GM18498 (cell line): ENCODE results near the gene TNP2.

ENCODE experiments used
- ATAC-seq: cut with Tn5 transposase; IDR thresholded peaks from one replicate; pipeline ENCODE4 v1.9.1; 2021; ENCODE audit warnings: mild to moderate bottlenecking, moderate library complexity; ENCODE audit not compliant: unreplicated experiment

Gene TNP2

DNA sequence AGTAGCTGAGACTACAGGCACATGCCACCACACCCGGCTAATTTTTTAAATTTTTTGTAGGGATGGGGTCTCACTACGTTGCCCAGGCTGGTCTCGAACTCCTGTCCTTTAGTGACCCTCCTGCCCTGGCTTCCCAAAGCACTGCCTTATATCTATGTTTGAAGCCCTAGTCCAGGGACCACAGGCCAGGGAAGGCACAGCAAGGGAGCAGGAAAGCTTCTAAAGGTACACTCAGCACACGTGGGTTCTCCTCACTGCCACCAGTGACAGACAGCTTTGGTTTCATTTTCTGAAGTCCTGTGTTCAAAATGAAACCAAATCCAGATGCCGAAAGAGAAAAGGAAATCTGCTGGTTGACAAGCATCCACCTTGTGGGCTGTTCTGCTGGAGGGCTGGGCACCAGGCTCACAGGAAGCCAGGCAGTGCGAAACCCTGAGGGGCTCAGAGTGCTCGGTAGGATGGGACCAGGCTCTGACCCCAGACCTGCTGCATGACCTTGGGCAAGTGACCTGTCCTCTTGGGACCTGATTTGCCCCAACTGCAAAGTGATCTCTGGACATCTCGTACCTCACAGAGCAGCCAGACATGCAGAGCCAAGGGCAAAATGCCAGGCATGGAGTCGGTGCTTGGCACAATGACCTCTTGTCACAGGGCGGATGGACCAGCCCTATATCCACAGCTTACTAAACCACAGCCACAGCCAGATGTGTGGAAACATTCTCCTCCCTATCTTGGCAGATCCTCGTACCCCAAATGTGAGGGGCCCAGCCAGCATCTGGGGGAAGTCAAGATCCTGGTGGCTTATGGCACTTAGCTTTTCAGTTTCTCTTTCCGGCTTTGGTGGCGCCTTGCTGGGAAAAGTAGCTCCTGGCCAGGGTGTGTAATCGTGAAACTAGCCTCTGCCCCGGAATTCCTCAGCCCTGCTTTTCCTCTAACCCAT lies 10.3 kb downstream of the TNP2 start:
- no peak for ATAC-seq

DNA sequence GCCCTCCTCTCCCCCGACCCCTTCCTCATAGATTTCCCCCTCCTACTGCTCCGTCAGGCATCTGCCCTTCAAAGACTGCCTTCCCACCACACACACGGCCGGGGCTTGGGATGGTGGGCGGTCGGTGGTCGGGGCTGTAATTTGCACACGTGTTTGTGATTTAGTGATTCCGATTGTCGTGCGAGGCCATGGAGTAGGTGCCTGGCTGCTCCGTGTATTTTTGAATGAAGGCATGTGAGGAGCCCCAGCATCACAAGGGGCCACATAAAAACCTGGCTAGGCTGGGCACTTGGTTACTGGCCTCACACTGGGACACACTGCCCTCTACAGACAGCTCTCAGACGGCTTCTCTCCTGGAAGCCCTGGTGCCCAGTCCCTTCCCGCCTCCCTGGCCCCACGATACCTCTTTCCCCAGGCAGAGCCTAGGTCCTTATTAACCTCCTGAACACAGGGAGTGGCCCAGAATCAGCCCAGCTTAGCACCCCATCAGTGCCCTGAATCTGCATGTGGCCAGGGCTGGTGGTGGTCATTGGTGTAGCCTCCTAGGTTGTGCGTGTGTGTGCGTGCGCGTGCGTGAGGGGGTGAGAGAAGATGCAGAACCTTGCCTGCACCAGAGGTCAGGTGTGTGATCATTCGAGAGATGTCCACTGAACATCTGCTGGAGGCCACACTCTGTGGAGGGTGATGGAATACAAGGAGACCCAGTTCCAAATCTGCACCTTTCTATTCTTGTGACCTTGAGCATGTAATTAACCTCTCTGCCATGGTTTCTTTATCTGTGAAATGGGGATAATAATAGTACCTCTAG lies 11.8 kb downstream of the TNP2 start:
- no peak for ATAC-seq

DNA sequence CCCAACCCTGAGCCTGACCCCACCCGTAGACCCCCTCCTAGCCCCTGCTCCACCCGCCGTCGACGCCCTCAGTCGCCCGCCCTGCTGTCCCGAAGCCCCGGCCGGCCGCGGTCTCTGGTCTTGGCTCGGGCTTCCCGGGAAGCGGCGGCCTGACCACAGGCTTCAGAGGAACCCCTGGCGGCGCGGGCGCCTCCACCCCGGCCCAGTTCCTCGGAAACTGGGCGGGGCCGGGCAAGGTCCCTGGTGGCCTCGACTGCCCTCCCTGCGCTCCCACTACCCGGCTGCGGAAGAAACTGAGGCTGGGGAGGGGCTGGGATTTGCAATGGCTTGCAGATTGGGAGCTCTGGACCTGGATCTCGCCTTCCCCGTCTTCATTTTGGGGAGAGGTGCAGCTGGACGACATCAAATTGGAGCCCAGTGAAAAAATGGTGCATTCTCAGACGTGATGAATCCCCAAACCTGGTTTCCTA lies 12.4 kb downstream of the TNP2 start:
- no peak for ATAC-seq

DNA sequence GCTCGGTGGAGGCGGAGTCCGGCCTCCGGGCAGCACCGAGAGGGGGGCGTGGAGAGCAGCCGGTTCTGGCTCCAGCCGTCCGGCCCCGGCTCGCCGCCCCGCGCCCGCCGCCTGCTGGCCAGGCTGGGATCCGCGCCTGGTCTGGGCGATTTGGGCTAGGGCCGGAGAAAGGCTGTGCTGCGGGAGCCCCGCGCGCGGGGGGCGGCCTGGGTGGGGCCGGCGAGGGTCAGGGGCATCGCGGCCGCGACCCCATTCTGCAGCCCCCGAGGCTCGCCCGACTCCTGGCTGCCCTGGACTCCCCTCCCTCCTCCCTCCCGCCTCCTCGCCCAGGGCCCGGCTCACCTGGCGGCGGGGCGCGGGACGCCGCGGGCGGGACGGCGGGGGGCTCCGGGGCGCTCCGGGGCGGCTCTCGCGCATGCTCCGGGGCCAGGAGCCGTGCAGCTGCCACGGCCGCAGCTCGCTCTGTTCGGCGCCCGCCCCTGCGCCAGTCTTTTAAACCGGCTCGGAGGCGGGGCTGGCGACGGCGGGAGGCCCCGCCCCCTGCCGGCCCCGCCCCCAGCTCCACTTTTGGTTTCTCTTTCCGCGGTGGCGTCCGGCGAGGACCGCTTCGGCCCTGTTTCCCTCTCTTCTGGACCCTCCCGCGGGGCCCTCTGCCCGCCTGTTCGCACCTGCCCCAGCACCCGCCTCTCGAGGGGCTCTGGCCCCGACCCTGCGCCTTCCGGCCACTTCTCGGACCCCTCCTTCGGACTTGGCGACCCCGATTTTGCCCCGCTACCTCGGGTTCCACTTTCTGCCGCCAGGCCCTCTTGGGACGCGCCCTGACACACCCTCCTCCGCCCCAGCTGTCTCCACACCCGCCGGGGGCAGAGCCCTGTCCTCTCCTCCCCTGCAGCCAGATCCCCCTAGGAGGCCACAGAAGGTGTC lies 13.1 kb downstream of the TNP2 start, which contains the start of gene SOCS1:
Gene SOCS1 (minus strand): TSS at position 468 of the 924 bp plus-strand sequence. CDS start 726 bp downstream, outside the sequence.
- ATAC-seq: peak; percentile 68

DNA sequence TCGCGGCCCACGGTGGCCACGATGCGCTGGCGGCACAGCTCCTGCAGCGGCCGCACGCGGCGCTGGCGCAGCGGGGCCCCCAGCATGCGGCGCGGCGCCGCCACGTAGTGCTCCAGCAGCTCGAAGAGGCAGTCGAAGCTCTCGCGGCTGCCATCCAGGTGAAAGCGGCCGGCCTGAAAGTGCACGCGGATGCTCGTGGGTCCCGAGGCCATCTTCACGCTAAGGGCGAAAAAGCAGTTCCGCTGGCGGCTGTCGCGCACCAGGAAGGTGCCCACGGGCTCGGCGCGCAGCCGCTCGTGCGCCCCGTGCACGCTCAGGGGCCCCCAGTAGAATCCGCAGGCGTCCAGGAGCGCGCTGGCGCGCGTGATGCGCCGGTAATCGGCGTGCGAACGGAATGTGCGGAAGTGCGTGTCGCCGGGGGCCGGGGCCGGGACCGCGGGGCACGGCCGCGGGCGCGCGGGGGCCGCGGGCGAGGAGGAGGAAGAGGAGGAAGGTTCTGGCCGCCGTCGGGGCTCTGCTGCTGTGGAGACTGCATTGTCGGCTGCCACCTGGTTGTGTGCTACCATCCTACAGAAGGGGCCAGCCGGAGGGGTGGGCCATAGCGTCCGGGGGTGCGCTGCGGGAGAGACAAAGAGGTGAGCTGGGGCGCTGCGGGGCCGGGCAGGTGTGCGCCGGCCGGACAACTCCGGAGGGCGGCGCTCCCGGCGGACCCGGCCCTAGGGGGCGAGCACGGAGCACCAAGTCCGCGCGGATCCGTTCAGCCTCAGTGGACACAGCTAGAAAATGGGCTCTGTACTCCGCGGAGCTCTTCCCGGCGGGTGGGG lies 14.0 kb downstream of the TNP2 start:
- ATAC-seq: peak; percentile 1

DNA sequence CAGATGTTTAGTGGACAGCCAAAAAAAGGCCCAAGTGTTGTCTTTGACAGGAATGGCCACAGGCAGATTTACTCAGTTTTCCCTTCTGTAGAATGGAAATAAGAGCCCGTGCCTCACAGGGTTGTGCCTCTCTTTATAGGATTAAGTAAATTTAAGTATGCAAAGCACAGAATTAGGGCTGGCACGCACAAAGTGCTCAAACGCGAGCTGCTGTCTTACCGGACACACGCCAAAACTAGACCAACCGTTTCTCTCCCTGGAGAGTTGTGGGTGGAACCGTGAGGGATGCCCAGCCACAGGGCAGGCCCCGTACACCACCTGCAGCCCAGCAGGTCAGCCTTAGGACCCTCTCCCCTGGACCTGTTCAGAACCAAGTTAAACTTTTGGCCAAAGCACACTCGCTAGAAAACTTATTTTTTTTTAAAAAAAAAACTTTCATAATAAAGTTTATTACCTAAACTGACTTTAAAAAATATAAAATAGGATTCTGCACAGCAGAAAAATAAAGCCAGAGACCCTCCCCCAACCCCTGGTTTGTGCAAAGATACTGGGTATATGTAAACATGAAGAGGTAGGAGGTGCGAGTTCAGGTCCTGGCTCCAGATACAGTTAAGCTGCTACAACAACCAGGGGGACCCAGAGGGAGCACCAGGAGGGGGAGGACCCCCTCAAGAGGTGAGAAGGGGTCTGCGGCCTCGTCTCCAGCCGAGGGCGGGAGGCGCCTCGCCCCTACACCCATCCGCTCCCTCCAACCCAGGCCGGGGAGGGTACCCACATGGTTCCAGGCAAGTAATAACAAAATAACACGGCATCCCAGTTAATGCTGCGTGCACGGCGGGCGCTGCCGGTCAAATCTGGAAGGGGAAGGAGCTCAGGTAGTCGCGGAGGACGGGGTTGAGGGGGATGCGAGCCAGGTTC lies 14.9 kb downstream of the TNP2 start:
- no peak for ATAC-seq

DNA sequence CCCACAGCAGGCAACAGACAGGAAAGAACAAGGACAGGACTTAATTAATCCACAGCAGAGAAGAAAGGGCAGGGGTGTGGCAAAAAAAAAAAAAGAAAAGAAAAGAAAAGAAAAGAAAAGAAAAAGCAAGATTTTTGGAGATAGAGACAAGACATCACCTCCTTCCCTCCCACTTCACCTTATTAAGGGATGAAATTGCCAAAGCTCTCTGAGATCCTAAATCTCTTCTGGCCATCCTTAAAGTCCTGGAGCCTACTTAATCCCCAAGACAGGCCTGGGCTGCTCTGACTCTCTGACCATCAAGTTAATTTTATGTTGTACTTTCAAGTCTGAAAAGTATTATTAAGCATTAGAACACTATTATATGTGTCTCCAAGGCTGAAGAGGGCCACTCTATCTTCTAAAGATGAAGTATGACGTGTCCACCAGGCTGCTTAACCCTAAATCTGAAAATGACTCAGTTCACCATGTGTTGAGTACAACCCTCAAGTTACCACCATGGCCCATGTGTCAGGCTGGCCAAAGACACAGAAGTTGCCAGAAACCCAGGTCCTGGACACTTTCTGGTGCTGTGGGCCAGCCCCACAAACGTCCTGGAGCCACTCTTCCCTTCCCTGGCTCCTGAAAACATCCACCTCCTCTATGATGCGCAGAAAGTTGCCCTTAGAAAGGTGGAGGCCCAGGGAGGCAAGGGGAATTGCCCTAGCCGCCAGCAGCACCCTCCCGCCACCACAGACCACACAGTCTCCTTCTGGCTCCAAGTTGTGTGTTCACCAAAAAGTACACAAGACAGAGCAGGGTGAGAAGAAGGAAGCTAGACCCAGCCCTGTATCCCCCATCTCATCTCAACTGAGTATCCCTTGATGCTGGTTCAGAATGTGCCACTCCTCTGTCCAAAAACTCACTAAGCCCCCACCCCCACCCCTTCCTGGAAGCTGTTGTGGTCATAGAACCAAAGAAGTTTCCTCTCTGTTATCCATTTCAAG lies 15.8 kb downstream of the TNP2 start:
- no peak for ATAC-seq

DNA sequence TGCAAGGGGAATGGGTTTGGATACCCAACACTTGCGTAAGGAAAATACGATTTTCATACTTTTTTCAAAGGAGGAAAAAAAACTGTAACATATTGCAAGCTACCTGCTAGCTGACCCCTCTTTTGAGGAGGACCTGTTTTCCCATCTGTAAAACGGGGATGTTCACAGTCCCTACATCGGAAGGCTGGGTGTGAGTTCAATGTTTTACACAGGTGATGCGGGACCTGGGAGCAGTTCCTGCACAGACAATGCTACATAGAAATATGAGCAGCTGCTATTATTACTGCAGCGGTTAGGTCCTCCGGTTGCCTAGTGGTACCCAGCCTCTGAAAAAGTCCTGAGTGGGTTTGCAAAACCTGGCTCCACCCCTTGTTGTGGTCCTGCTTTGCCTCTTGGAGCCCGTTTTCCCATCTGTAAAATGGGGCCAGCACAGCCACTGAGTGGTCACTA lies 16.6 kb downstream of the TNP2 start:
- no peak for ATAC-seq

DNA sequence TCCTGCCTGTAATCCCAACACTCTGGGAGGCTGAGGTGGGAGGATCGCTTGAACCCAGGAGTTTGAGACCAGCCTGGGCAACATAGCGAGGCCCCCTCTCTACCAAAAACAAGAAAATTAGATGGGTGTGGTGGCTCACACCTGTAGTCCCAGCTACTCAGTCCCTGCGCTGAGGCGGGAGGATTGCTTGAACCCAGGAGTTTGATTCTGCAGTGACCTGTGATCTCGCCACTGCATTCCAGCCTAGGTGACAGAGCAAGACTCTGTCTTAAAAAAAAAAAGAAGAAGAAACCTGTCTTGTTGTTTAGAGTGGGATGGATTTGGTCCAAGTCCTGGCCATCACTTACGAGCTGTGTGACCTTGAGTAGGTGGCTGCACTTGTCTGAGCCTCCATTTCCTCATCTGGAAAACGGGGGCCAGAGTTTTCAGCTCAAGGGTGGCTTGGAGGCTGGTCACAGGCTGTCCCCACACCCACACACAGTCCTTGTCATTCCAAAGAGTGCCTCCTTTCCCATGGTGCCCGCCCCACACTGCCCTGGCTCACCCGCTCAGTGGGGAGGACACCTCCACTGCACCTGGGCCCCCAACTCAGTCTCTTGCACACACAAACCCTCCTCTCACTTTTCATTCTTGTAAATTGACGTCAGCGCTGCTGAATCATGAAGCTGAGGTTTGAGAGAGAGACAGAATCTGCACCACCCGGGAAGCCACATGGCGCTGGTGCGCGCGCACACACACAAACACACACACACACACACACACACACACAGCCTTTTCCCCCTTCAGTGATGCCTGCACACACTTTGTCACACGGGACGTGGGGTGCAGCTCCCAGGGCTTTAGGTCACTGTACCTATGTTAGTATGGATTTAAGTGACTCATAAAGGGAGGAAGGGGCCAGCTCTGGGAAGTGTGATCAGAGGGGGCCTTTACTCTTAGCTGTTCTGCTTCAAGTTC lies 17.3 kb downstream of the TNP2 start:
- ATAC-seq: no peak

DNA sequence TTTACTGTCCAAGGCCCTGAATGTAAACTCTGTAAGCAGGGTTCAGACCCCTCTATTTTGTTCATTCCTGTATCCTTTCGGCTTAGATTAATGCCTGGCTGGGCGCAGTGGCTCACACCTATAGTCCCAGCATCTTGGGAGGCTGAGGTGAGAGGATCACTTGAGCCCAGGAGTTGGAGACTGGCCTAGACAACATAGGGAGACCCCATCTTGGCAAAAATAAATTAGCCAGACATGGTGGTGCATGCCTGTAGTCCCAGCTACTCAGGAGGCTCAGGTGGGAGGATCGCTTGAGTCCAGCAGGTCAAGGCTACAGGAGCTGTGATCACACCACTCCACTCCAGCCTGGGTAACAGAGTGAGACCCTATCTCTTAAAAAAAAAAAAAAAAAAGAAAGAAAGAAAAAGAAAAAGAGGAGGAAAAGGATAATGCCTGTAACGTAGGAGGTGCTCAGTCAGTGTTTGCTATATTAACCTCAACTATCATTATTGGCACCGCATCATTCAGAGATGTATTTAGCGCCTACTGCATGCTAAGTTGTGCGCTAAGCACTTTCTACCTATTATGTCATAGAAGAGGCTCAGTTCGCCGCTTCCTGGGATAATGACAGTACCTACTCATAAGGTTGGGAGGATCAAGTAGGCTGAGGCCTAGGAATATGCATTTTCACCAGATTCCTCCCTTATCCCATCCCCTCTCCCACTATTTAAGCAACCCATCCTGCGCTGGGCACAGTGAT lies 18.2 kb downstream of the TNP2 start:
- no peak for ATAC-seq

DNA sequence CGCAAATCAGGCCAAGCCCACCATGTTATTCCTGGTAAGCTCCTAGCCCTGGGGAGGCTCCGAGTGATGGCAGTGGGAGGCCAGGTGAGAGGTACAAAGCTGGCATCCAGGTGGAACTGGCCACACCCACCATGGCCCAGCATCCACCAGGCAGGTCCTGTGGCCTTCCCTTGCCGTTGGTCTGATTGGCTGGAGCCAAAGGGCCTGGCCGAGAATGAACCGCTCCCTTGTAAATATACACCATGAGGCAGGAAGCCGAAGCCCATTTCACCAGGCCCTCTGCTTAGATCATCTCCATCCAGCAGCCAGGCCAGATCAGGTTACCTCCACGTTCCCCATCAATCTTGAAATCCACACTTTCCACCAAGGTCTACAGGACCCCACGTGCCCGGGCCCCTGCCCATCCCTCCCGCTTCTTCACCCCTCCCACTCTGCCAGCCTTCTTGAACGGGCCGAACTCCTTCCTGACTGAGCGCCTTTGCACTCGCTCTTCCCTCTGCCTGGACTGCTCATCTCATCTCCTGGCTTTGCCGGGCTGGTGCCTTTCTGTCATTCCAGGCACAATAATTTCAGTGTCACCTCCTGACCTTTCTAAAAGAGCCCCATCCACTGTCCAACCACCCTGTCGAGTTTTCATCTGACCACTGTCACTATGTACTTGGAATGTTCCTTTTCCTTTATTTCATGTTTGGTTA lies 18.9 kb downstream of the TNP2 start:
- no peak for ATAC-seq

DNA sequence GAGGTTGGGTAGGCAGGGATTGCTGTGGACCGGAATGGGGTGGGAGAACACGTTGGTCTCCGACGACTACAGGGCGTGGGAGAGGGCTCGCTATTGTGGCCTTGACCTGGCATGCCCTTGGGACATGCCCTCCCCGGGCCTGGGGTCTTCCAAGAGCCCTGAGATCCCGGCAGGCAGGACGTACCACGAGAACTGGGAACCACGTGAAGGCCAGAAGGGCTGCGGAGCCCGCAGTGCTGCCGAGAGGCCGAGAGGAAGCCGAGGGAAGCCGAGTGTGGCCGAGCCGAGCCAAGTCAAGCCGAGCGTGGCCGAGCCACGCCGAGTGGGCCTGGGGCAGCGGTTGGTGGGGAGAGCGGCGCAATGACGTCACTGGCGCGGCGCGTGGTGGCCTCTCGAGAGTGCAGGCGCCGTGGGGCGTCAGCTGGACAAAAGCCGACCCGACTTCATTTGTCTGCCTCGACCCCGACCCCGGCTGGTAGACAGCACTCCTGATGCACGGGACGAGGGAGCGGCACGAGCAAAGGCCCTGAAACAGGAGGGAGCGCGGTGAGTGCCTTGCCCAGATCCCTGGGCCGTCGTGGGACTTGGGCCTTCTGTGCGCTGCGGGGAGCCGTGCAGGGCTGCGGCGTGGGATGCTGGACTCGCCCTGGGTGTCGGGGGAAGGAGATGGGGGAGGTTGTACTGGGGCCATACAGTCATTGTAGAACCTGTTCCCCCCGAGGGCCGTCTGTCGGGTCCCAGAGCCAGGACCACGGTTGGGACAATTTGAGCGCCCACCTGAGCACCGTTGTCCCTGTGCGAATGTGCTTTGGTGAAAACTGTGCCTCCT lies 19.7 kb downstream of the TNP2 start:
- ATAC-seq: no peak

DNA sequence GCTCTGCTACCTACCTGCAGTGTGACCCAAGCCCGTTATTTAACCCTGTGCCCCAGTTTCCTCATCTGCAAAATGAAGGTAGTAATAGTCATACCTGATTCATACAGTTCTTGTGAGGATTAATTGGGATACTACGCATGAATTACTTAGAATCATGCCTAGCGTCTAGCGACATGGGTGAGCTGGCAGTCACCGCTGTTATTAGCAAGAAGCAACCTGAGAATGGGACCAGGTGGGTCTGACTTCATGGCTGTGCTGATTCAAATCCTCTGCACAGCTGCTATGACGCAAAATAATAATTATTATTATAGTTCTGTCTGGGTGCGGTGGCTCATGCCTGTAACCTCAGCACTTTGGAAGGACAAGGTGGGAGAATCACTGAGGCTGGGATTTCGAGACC lies 21.0 kb downstream of the TNP2 start:
- no peak for ATAC-seq

DNA sequence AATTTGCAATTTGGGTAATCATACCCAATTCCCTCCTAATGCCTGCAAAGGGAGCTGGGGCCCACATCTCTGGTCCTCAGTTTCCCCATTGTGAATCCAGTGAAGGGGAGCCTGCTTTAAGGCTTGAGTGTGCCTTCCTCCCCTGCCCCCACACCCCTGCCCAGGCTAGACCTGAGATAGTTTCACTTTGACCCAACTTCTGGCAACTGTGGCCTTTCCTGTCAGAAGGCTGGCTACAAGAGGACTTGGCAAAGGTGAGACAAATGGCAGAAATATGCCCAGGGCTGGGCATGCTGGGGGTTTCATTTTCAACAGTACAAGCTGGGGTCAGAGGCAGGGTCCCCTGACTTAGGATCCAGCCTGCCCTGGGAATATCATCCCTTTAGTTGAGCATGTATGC lies 23.1 kb downstream of the TNP2 start:
- no peak for ATAC-seq
